Measurements from ENCODE around the gene CASTOR1.

Gene CASTOR1

GRCh38 chr22:30248484-30248883 lies 40.8 kb downstream of the CASTOR1 start:
- DNase-seq (ENCODE audit: low read depth) = no peak
- no peak overlapping the region for H3K4me3 ChIP-seq (ENCODE audit: low read length)
- TF ChIP-seq, protein P1, sequence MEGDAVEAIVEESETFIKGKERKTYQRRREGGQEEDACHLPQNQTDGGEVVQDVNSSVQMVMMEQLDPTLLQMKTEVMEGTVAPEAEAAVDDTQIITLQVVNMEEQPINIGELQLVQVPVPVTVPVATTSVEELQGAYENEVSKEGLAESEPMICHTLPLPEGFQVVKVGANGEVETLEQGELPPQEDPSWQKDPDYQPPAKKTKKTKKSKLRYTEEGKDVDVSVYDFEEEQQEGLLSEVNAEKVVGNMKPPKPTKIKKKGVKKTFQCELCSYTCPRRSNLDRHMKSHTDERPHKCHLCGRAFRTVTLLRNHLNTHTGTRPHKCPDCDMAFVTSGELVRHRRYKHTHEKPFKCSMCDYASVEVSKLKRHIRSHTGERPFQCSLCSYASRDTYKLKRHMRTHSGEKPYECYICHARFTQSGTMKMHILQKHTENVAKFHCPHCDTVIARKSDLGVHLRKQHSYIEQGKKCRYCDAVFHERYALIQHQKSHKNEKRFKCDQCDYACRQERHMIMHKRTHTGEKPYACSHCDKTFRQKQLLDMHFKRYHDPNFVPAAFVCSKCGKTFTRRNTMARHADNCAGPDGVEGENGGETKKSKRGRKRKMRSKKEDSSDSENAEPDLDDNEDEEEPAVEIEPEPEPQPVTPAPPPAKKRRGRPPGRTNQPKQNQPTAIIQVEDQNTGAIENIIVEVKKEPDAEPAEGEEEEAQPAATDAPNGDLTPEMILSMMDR (conservative IDR thresholded peaks at IDR 0.05; ENCODE audit: low read depth, low read length) = no peak

DNA sequence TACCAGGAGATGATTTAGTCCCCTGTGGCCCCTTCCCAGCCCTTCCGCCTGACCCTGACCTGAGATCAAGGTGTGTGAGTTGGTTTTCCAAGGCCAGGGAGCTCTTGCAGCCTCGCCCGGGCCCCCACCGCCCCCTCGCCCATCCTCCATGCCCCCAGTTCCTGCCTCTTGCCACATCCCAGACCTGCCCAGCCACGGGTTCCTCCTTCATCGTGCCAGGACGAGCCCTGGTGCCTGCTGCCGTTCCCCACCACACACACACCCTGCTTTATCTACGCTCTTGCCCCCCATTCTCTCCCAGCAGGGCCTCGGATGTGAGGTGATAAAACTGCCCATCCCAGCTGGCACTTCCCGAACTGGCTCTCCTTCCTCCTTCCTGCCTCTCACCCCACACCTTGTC lies 41.3 kb downstream of the CASTOR1 start:
- TF ChIP-seq, protein P1 (conservative IDR thresholded peaks at IDR 0.05; ENCODE audit: low read depth, low read length) = no peak
- no peak for DNase-seq (ENCODE audit: low read depth)

DNA sequence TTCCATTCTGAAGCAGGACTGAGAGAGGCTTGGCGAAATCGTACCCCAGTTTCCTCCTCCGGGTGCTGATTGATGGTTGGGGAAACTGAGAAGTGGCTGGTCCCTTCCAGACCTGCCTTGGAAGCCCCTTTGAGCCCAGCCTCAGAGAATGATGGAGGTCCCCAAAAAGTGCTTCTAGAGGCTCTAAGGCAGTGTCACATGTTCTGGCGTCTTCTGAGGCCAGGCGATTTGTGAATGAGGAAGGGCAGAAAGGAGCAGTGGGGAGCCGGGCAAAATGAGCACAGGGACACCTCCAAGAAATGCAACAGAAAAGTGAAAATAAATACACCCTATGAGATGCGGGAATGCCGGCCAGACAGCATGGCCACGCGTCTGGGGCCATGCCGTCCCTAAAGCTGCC lies 41.7 kb downstream of the CASTOR1 start:
- no peak for DNase-seq (ENCODE audit: low read depth)
- TF ChIP-seq, protein P1 (conservative IDR thresholded peaks at IDR 0.05; ENCODE audit: low read depth, low read length) = no peak
- peak overlapping the region; percentile 75 for H3K4me3 ChIP-seq (ENCODE audit: low read length)

More for the DNA sequence above, 41.3 kb downstream of the CASTOR1 start:
- H3K4me3 ChIP-seq (ENCODE audit: low read length) = no peak overlapping the region

GRCh38 chr22:30246814-30247376 lies 42.4 kb downstream of the CASTOR1 start:
- DNase-seq (ENCODE audit: low read depth) = no peak
- TF ChIP-seq, protein P1 (conservative IDR thresholded peaks at IDR 0.05; ENCODE audit: low read depth, low read length) = peak; percentile 9

GRCh38 chr22:30245985-30246813 lies 43.1 kb downstream of the CASTOR1 start, which contains the start of gene LIF:
Gene LIF (minus strand): TSS chr22:30246759. CDS start chr22:30246695, 64 bp downstream.
- DNase-seq (ENCODE audit: low read depth) = no peak
- TF ChIP-seq, protein P1 (conservative IDR thresholded peaks at IDR 0.05; ENCODE audit: low read depth, low read length) = no peak

More at GRCh38 chr22:30246814-30247376, 42.4 kb downstream of the CASTOR1 start:
- peak overlapping the region; percentile 75 for H3K4me3 ChIP-seq (ENCODE audit: low read length)

GRCh38 chr22:30245181-30245984 lies 43.9 kb downstream of the CASTOR1 start:
- DNase-seq (ENCODE audit: low read depth) = no peak
- peak overlapping the region; percentile 75 for H3K4me3 ChIP-seq (ENCODE audit: low read length)
- TF ChIP-seq, protein P1 (conservative IDR thresholded peaks at IDR 0.05; ENCODE audit: low read depth, low read length) = no peak

More at GRCh38 chr22:30245985-30246813, 43.1 kb downstream of the CASTOR1 start, which contains the start of gene LIF:
- H3K4me3 ChIP-seq (ENCODE audit: low read length) = peak within 1 kb of the TSS; percentile 75
